GM15510 (cell line): ENCODE measurements around the gene MAN2A1.

ENCODE experiments used
- POLR2A ChIP-seq: IDR thresholded peaks from 3 replicates; pipeline ENCODE4 v1.6.1; 2011; ENCODE audit warnings: borderline replicate concordance; ENCODE audit not compliant: insufficient read length; ENCODE audit errors: extremely low read depth

Gene MAN2A1

GRCh38 chr5:109689740-109690241 lies at the start of gene MAN2A1:
Gene MAN2A1, plus strand, starts transcription at chr5:109689927. Its CDS starts 491 bp downstream, at chr5:109690418.
- TF ChIP-seq POLR2A = peak; percentile 47

- TF ChIP-seq POLR2A = no peak
Measured at GRCh38 chr5:109640976-109641375, 48.8 kb upstream of the MAN2A1 start.

GRCh38 chr5:109643791-109644350 lies 45.9 kb upstream of the MAN2A1 start:
- TF ChIP-seq POLR2A = no peak

- no peak for TF ChIP-seq POLR2A
Measured at GRCh38 chr5:109644829-109645228, 44.9 kb upstream of the MAN2A1 start.

GRCh38 chr5:109645707-109646192 lies 44.0 kb upstream of the MAN2A1 start:
- TF ChIP-seq POLR2A = no peak

- TF ChIP-seq POLR2A = no peak
Measured at GRCh38 chr5:109649318-109649717, 40.4 kb upstream of the MAN2A1 start.

- no peak for TF ChIP-seq POLR2A
Measured at GRCh38 chr5:109650493-109650892, 39.2 kb upstream of the MAN2A1 start.

- no peak for TF ChIP-seq POLR2A
Measured at GRCh38 chr5:109652096-109652495, 37.6 kb upstream of the MAN2A1 start.

- no peak for TF ChIP-seq POLR2A
Measured at GRCh38 chr5:109653042-109653441, 36.7 kb upstream of the MAN2A1 start.

- TF ChIP-seq POLR2A = no peak
Measured at GRCh38 chr5:109653561-109654239, 36.0 kb upstream of the MAN2A1 start.

- no peak for TF ChIP-seq POLR2A
Measured at GRCh38 chr5:109654455-109654854, 35.3 kb upstream of the MAN2A1 start.

- TF ChIP-seq POLR2A = no peak
Measured at GRCh38 chr5:109655841-109656240, 33.9 kb upstream of the MAN2A1 start.

GRCh38 chr5:109656829-109657228 lies 32.9 kb upstream of the MAN2A1 start:
- no peak for TF ChIP-seq POLR2A

GRCh38 chr5:109659901-109660300 lies 29.8 kb upstream of the MAN2A1 start:
- no peak for TF ChIP-seq POLR2A

- TF ChIP-seq POLR2A = no peak
Measured at GRCh38 chr5:109660301-109660700, 29.4 kb upstream of the MAN2A1 start.

GRCh38 chr5:109668237-109668636 lies 21.5 kb upstream of the MAN2A1 start:
- no peak for TF ChIP-seq POLR2A
